Measurements from ENCODE around the gene DEXI. TPM values are rescaled to one million over a fixed set of nuclear protein-coding genes. Genes with fewer than 3 reads are reported as not detected.
A peak's percentile ranks its signal among the peaks of the same experiment; 100 is the strongest.

Gene DEXI
- total and polyA plus RNA-seq, 8 donors = 12.0 to 22.6 (median 16.8) TPM

DNA sequence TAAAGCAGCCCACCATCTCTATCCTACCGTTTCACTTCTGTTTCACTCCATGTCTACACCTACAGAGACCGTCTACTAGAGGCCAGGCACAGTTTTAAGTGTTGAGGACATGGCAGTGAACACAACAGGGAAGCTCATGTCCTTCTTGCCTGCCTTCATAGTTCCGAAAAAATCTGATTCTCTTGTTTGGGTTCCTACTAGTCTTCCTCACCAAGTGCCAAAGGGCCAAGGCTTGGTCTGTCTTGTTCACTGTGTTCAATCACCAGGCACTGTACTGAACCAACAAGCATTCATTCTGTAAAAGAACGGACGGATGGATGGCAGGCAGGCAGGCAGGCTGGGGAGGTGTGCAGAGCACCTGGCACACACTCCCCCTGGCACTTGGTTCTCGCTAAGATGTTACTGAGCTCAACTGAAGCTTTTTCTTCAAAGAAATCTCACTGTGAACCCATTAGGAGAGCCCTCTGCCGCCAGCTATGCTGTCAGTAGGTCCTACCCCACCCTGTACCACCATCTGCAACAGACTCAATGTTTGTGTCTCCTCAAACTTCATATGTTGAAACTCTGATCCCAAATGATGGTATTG is 2.5 kb downstream of the DEXI start:
- TF ChIP-seq, protein P1, sequence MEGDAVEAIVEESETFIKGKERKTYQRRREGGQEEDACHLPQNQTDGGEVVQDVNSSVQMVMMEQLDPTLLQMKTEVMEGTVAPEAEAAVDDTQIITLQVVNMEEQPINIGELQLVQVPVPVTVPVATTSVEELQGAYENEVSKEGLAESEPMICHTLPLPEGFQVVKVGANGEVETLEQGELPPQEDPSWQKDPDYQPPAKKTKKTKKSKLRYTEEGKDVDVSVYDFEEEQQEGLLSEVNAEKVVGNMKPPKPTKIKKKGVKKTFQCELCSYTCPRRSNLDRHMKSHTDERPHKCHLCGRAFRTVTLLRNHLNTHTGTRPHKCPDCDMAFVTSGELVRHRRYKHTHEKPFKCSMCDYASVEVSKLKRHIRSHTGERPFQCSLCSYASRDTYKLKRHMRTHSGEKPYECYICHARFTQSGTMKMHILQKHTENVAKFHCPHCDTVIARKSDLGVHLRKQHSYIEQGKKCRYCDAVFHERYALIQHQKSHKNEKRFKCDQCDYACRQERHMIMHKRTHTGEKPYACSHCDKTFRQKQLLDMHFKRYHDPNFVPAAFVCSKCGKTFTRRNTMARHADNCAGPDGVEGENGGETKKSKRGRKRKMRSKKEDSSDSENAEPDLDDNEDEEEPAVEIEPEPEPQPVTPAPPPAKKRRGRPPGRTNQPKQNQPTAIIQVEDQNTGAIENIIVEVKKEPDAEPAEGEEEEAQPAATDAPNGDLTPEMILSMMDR (IDR thresholded peaks at IDR 0.05) = no peak
- peak in 1 of 6 donors; percentile 33 for DNase-seq
- no peak for FAIRE-seq
- intact Hi-C loops (cut with DNase I) = no loop called here
- H3K27me3 ChIP-seq = no peaks in the 10 kb centered on the region
- H3K9me3 ChIP-seq = no peaks in the 10 kb centered on the region
- WGBS, 2 donors = 66 to 70% methylated on average over 7 of the region's 7 CpGs
- peaks cover 30 to 57% (median 39%) of the 10 kb centered on the region in 3 donors for H3K4me1 ChIP-seq
- H3K27ac ChIP-seq = no peak overlapping the region
- no peak for ATAC-seq
- peak overlapping the region in 2 of 4 donors; percentile 10 to 90 for H3K4me3 ChIP-seq
- no peaks in the 10 kb centered on the region for H3K36me3 ChIP-seq

DNA sequence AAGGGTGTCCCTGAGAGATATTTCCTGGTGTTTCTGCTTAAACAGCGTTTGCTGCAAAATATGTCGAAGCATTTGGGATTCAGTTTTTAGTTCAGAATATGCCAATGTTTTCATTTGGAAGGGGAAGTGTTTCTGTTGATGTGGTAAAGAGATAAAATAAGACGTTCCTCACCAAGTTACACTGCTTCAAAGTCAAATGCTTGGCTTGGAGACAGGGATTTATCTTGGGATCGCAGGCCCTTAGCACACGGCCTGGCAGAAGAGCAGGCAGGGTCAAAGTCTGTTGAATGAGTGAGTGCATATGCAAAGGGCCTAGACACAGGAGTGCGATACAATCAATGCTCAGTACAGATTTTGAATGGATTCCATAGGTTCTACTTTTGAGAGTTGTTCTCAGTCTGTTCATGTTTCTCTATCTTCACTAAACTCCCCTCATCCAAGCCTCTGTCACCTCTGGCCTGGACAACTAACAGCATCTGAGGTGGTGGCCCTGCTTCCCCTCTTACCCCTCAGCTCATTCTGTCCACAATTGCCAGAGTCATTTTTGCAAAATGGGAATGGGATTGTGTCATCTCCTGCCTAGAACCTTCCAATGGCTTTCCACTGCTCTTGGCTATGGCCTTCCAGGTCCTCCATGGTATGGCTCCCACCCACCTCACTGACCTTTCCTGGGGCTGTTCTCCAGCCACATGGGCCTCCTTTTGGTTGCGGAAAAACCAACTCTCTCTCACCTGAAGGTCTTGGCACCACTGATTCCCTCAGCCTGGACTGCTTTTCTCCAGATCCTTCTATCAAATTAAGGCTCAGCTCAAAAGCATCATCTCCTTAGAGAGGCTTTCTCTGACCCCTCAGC is 3.2 kb downstream of the DEXI start:
- H3K27ac ChIP-seq = peak overlapping the region in 2 of 4 donors; percentile 11 to 17
- H3K36me3 ChIP-seq = no peaks in the 10 kb centered on the region
- H3K4me3 ChIP-seq = peak overlapping the region in 1 of 4 donors; percentile 90
- intact Hi-C loops (cut with DNase I) = no loop called here
- peaks cover 30 to 57% (median 41%) of the 10 kb centered on the region in 3 donors for H3K4me1 ChIP-seq
- DNase-seq (peak in 1 of 6 donors; percentile 27), FAIRE-seq (no peak), ATAC-seq (no peak)
- H3K9me3 ChIP-seq = no peaks in the 10 kb centered on the region
- WGBS, 2 donors = 43 to 45% methylated on average over 7 of the region's 7 CpGs
- TF ChIP-seq, protein P1 (IDR thresholded peaks at IDR 0.05) = no peak
- no peaks in the 10 kb centered on the region for H3K27me3 ChIP-seq

DNA sequence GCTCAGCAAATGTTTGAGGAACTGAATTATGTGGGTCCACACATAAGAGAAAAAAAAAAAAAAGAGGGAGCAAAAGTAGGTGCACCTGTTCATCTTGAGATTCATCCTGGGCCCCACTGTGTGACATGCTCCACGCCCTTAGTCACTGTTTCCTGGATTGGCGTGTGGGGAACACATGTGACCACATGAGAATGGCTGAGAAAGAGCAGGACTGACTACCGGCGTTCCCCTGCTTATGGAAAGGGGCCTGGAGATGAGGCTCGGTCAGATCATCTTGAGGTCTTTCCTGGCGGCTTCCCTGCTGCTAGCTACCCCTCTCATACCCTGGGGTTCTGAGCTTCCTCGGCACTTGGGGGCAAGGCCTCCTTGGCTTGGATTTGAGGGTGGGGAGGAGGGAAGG is 3.9 kb downstream of the DEXI start:
- H3K36me3 ChIP-seq = no peaks in the 10 kb centered on the region
- ATAC-seq (no peak), DNase-seq (peak in 1 of 6 donors; percentile 34), FAIRE-seq (no peak)
- 70 to 75% methylated on average over 7 of the region's 7 CpGs for WGBS, 2 donors
- intact Hi-C loops (cut with DNase I) = no loop called here
- H3K9me3 ChIP-seq = no peaks in the 10 kb centered on the region
- H3K27ac ChIP-seq = peak overlapping the region in 1 of 4 donors; percentile 11
- TF ChIP-seq, protein P1 (IDR thresholded peaks at IDR 0.05) = no peak
- H3K4me3 ChIP-seq = no peak overlapping the region
- no peaks in the 10 kb centered on the region for H3K27me3 ChIP-seq
- H3K4me1 ChIP-seq = peaks cover 30 to 57% (median 41%) of the 10 kb centered on the region in 3 donors

DNA sequence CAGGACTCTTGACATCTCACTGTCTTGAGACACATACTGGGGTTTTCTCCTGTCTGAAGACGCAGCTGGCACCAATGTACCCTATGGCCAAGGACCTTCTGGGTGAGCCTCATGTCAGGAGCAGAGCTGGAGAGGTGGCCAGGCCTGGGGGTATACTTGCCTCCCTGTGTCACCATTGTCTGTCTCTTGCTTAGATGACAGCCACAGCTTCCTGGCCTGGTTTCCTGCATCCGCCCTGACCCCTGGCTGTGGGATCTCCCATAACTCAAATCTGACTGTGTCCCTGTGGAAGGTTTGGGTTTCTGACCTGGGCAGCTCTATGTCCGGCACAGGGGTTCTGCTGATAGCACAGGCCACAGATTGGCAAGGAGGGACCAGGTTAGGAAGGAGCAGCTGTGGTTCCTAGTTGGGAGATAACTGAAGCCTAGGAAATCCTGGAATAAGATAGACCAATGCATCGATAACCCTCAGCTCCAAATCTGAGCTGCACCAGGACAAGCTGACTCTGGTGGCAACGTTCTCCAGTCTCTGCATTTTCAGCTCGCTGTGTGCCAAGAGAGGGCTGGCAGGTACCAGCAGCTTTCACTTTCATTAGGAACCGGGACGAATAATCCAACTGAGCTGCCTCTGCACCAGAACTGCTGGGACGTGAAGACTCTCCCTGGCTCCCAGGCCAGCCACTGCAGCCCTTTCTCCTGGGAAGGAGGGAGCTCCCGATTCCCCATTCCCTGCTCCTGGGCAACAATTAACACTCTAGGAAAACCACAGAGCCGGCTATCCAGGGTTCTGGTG is 5.0 kb downstream of the DEXI start:
- DNase-seq (no peak), FAIRE-seq (no peak)
- H3K4me1 ChIP-seq = peaks cover 30 to 57% (median 41%) of the 10 kb centered on the region in 3 donors

More for the DNA sequence above, 5.0 kb downstream of the DEXI start:
- Histone ChIP-seq H3K4me3 (peak overlapping the region in 1 of 4 donors; percentile 26), H3K27ac (peak overlapping the region in 2 of 4 donors; percentile 6 to 17), H3K36me3 (no peaks in the 10 kb centered on the region), H3K9me3 (no peaks in the 10 kb centered on the region), H3K27me3 (no peaks in the 10 kb centered on the region)
- 25 to 28% methylated on average over 11 of the region's 11 CpGs for WGBS, 2 donors
- TF ChIP-seq, protein P1 (IDR thresholded peaks at IDR 0.05) = no peak
- intact Hi-C loops (cut with DNase I) = no loop called here
- ATAC-seq = peak in 2 of 4 donors; percentile 5 to 8
